ENCODE measurements around the gene SPRR5.
A peak's percentile ranks its signal among the peaks of the same experiment; 100 is the strongest.

Gene SPRR5

GRCh38 chr1:152919071-152919470 lies 27.9 kb upstream of the SPRR5 start:
- no peak for TF ChIP-seq CTCF (IDR thresholded peaks at IDR 0.05; ENCODE audit: insufficient read depth, low read depth, low read length, missing control alignments)

GRCh38 chr1:152924191-152924590 lies 22.8 kb upstream of the SPRR5 start:
- TF ChIP-seq CTCF (IDR thresholded peaks at IDR 0.05; ENCODE audit: insufficient read depth, low read depth, low read length, missing control alignments) = no peak
- H3K4me3 ChIP-seq (ENCODE audit: low read length) = no peak overlapping the region
- peak; percentile 70 for DNase-seq (ENCODE audit: low read depth)

More at GRCh38 chr1:152919071-152919470, 27.9 kb upstream of the SPRR5 start:
- no peak overlapping the region for H3K4me3 ChIP-seq (ENCODE audit: low read length)
- no peak for DNase-seq (ENCODE audit: low read depth)

GRCh38 chr1:152926091-152926490 lies 20.9 kb upstream of the SPRR5 start:
- H3K4me3 ChIP-seq (ENCODE audit: low read length) = no peak overlapping the region
- peak; percentile 79 for DNase-seq (ENCODE audit: low read depth)
- TF ChIP-seq CTCF (IDR thresholded peaks at IDR 0.05; ENCODE audit: insufficient read depth, low read depth, low read length, missing control alignments) = peak; percentile 78

- TF ChIP-seq CTCF (IDR thresholded peaks at IDR 0.05; ENCODE audit: insufficient read depth, low read depth, low read length, missing control alignments) = no peak
- DNase-seq (ENCODE audit: low read depth) = peak; percentile 82
- no peak overlapping the region for H3K4me3 ChIP-seq (ENCODE audit: low read length)
Measured at GRCh38 chr1:152928671-152929070, 18.3 kb upstream of the SPRR5 start.

GRCh38 chr1:152932170-152932811 lies 14.7 kb upstream of the SPRR5 start:
- H3K4me3 ChIP-seq (ENCODE audit: low read length) = no peak overlapping the region
- peak; percentile 90 for DNase-seq (ENCODE audit: low read depth)
- TF ChIP-seq CTCF (IDR thresholded peaks at IDR 0.05; ENCODE audit: insufficient read depth, low read depth, low read length, missing control alignments) = no peak

GRCh38 chr1:152933196-152933595 lies 13.8 kb upstream of the SPRR5 start:
- peak overlapping the region; percentile 12 for H3K4me3 ChIP-seq (ENCODE audit: low read length)
- no peak for TF ChIP-seq CTCF (IDR thresholded peaks at IDR 0.05; ENCODE audit: insufficient read depth, low read depth, low read length, missing control alignments)
- peak; percentile 80 for DNase-seq (ENCODE audit: low read depth)

GRCh38 chr1:152940614-152941013 lies 6.4 kb upstream of the SPRR5 start:
- TF ChIP-seq CTCF (IDR thresholded peaks at IDR 0.05; ENCODE audit: insufficient read depth, low read depth, low read length, missing control alignments) = no peak
- H3K4me3 ChIP-seq (ENCODE audit: low read length) = no peak overlapping the region
- no peak for DNase-seq (ENCODE audit: low read depth)
